CD4-positive, alpha-beta T cell treated with Interleukin-4 for 4 hours (primary cell): Measurements from ENCODE around the gene MEX3B.

ENCODE experiments used
- DNase-seq: peaks from one replicate; pipeline ENCODE4 v3.0.0-alpha.2; 2020

MEX3B gene

DNA sequence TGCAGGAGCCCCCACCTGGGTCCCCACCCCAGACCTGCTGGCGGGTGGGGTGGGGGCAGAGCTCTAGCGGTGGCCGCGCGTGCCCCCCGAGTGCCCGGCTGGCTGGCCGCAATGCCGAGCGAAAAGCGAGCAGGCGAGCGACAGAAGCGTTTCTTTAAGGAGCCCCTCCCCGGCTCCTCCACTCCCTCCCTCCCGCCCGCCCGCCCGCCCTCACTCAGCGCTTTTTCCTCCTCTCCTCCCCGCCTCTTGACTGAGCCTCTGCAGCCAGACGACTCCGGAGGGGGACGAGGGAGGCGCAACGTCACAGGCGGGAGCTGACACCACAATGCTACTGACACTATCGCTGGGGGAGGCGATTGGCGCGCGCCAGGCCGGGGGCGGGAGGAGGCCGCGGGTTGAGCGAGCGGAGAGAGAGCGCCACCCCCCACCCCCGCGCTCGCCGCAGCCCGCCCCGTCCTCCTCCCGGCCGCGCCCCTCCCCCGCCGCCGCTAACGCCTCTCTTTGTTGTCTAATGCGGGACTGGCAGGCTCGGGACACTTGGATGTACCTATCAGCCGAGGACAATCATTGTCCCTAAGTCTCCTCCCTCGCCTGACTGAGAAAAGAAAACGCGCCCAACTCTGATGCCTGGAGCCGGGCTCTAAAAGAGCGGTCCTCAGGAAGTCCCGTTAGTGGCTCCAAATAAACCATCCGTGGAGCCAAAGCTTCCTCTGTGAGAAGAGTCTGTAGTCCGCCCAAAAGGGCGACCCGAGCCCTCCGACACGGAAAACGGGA is at the start of gene MEX3B:
Gene MEX3B (minus strand): TSS at position 127 of the 774 bp plus-strand sequence. CDS start 313 bp downstream, outside the sequence.
- peak; percentile 90 for DNase-seq

DNA sequence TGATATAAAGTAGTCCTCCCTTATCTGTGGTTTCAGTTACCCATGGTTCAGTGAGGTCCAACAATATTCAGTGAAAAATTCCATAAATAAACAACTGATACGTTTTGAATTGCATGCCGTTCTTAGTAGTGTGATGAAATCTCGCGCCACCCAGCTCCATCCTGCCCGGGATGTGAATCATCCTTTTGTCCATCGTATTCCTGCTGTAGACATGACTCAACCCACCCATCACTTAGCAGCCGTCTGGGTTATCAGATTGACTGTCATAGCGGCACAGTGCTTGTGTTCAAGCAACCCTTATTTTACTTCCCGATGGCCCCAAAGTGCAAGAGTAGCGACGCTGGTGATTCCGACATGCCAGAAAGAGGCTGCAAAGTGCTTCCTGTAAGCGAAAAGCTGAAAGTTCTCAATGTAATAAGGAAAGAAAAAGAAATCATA is 48.0 kb upstream of the MEX3B start:
- no peak for DNase-seq

DNA sequence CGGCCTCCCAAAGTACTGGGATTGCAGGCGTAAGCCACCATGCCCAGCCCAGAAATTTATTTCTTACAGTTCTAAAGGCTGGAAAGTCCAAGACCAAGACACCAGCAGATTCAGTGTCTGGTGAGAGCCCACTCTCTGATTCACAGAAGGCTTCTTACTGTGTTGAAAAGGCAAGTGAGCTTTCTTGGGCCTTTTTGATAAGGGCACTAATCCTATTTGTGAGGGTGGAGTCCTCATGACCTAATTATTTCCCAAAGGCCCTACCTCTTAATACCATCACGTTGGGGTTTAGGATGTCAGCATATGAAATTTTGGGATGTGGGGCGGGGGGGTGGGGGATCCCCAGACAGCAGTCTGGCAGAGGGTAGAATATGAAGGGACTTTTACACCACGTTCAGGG is 47.5 kb upstream of the MEX3B start:
- no peak for DNase-seq

DNA sequence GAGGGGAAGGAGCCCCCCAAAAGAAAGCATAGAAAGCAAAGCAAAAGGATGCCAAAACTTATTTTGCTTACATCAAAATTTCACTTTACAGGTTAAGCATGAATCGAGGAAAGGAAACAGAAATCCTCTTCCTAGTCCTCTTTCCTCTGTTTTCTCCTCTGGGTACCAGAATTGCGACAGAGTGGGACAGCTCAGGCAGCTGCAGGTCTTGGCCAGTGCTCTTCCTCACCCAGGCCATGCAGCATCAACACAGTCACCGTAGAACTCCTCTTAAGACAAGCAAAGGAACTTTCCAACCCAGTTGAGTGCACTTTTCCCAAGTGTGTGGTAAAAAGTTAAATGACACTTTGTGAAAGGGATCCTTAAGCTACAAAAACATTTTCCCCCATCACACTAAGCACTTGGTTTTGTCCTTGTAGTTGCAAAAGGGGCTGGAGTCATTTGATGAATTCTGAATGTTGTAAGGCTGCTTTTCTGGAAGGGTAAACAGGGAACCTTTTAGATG is 45.9 kb upstream of the MEX3B start:
- DNase-seq, result no peak

DNA sequence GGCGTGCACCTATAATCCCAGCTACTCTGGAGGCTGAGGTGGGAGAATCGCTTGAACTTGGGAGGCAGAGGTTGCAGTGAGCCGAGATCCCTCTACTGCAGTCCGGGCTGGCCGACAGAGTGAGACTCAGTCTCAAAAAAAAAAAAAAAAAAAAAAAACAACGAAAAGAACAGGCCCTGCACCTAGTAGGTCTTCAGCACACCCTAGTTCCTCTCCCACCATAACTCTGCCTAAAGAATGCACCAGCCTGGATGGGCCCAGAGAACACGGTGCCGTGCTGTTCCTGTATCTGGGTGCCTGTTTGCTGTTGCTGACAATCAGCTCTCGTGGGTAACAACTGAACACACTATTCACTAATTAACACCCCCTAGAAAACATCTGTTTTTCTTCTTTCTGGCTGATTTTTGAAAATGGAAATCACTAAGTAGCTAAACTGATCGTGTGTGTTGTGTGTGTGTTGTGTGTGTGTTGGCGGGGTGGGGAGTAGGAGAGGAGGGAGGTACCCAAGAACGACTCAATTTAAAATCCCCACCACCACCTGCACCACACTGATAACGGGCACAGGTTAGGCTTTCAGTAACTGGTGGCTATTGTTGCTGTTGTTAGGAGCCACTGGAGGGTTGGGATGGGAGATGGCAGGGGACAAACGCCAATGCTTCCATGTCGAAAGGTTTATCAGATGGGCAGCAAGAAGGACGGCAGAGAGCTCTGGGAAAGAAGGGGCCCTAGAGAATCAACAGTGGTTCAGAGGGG is 40.6 kb upstream of the MEX3B start:
- DNase-seq, result no peak

DNA sequence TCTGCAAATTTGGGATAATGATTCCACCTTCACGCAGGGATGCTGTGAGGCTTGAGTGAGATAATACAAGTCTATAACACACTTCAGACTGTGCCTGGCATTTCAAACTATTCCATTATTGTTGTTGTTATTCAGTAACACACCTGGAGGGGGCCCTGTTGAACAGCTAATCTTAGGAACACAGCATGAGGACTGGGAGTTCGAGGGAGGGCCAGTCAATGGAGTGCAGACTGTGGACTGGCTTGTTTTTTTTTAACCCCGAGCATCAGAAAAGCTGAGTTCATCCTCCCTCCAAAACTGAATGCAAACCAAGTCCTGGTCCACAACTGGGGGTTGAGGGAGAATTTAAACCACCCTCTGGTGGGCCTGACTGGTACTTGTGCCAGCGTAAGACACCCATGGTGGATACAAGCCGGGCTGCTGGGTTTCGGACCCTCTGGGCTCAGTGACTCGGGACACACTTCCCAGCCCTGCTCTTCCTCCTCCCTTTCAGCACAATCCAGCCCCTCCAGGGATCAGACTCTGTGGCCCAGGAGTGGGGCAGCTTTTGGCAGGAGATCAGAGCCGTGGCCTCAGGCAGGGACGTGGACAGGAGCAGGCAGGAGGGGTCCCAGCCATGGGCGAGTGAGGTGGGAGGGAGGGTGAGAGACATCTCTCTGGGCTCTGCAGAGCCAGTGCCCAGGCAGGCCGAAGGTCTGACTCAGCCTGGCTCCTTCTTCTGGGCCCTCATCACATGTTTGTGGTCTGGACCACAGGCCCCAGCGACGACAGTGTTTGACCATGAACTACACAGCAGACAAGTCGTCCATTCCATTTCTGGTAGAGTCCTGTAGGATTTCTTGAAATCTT is 36.3 kb upstream of the MEX3B start:
- DNase-seq, result no peak

DNA sequence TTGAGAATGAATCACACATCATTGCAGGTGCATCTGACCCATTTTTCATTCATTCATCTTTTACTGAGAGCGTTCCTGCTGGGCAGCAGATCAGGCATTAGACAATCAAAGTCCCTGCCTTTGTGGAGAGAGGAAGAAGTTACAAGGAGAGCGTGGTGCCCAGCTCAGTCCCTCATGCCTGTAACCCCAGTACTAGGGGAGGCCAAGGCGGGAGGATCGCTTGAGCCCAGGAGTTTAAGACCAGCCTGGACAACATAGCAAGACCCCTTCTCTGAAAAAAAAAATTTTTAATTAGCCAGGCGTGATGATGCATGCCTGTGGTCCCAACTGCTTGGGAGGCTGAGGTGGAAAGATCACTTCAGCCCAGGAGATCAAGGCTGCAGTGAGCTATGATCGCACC is 35.0 kb upstream of the MEX3B start:
- no peak for DNase-seq

DNA sequence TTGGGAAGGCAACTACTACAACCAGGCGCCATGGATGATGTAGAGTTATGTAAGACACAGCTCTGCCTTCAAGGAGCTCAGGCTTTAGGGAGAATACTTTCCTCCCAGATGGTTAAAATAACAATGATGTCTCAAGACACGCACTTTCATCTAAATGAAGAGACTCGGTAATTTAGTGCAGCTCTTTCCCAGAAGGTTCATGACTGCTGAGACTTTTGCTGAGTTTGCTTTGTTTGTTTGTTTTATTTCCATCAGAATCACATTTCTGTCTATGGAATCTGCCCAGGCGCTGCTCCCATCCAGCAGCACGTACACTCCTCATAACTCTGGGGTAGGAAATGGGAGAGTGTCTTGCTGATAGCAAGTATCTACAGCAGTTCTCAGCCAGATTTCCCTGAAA is 33.9 kb upstream of the MEX3B start:
- no peak for DNase-seq

DNA sequence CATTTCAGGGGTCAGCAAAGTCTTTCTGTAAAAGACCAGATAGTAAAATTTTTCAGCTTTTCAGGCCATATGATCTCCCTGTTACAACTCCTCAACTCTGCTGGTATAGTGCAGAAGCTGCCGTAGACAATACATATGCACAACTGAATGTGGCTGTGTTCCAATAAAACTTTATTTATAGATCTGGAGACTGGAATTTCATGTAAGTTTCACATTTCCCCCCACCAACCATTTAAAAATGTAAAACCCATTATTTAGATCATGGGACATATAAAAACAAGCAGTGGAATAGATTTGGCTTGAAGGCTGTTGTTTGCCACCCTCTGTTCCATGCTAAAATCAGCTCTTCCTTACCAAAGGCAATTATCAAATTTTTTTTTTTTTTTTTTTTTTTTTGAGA is 28.8 kb upstream of the MEX3B start:
- DNase-seq, result no peak

DNA sequence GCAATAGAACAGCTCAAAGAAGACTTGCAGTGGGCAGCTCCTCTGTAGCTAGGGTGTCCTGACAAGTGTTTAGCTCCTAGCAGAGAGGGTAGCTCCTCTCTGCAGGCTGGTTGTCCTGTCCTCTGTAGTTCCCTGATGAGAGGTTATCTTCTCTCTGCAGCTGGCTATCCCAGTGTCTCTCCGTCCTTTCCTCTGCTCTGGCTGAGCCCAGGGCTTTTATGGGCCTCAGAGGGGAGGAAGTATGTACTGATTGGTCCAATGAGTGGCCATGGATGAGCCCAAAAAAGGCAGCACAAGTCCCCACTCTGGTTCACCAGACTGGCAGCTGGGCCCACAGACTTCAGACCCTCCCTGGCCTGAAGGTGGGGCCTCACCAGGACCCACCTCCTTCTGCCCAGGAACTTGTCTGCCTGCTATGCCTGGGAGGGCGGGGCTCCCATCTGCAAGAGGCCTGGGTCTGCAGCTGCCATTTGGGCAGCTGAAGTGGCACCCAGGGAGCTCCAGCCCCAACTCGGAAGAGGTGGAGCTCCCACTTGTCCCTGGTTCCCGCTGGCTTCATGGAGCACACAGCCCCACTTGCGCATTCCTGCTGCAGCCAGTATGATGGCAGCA is 27.2 kb upstream of the MEX3B start:
- no peak for DNase-seq

DNA sequence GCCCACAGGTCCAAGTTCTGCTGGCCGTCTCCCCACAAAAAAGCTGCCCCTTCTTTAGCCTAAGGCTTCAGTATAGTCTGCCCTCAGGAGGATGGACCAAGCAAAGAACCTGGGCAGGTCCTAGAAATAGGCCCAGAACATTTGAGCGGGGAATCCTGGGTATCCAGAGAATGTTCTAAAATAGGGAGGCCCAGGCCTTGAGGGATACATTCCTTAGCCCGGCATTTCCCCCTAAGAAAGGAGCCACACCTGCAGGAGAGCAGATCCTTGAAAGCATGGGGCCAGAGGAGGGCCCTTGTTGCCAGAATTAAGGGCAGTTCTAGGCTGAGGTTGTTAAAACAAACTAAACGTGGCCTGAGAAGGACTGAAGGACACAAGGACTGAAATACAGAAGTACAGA is 20.6 kb upstream of the MEX3B start:
- no peak for DNase-seq

DNA sequence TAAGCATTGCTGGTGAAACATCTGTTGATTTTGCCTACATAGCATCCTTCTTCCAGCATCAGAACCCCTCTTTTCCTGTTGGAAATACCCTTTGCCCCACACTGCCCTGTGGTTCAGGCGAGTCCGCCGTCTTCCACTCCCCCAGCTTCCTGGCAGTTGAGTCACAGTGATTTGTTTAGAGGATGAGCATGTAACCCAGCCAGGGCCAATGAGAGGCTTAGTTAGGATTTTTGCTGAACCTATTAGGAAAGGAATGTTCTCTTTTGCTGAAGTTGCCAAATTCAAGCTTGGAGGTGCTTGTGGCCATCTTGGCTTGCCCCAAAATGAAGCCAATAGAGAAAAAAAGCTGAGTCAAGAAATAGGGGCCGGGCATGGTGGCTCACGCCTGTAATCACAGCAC is 19.0 kb upstream of the MEX3B start:
- no peak for DNase-seq

DNA sequence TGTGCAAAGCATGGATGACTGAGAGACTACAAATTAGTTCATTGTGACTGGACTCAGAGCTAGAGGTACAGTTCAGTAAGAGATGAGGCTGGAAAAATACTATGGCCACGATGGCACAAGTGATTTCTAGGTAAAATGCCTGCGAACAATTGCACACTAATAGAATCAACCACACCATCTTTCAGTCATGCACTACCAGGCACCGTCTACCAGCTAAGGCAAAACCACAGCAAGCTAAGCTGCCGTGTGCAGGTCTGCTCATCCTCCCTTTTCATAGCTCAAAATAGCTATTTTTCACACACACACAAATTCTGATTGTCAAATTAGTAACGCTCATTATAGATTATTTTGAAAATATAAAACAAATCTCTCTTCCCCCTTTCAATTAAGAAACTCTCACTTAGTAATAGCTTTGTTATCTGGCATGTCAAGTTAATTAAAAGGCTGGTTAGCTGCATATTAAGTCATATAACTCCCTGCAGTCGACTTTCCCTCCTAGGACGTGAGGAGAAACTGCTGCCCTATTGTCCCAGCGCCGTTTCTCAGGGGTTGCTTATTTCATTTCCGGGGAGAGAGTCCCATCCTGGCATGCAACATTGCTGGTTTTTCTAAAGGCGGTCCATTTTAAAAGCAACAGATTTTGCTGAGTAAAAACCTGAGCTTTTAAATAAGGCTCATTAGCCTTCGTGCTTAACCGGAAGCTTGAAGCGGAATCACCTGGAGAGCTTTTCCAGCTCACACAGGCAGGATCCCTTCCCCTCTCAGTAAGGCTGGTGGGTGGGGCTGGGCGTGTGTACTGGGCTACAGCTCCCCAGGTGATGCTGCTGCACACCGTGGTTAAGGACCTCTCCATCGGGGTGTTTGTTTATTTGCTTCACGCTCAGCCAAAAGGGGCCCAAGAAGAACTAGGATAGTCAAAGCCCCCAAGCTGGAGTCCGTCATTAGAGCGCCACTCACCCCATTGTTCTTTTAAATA is 16.9 kb upstream of the MEX3B start:
- DNase-seq, result no peak

DNA sequence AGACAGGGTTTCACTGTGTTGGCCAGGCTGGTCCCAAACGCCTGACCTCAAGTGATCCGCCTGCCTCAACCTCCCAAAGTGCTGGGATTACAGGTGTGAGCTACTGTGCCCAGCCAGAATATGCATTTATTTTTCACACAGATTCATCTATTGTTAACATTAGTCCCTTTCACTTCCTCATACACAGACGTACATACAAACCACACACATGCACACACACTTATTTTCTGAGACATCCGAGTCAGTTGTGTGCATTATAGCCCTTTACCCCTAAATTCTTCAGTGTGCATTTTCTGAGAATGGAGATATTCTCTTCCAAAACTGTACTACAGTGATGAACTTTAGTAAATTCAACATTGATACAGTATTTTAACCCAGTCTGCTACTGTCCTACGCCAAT is 15.0 kb upstream of the MEX3B start:
- no peak for DNase-seq

DNA sequence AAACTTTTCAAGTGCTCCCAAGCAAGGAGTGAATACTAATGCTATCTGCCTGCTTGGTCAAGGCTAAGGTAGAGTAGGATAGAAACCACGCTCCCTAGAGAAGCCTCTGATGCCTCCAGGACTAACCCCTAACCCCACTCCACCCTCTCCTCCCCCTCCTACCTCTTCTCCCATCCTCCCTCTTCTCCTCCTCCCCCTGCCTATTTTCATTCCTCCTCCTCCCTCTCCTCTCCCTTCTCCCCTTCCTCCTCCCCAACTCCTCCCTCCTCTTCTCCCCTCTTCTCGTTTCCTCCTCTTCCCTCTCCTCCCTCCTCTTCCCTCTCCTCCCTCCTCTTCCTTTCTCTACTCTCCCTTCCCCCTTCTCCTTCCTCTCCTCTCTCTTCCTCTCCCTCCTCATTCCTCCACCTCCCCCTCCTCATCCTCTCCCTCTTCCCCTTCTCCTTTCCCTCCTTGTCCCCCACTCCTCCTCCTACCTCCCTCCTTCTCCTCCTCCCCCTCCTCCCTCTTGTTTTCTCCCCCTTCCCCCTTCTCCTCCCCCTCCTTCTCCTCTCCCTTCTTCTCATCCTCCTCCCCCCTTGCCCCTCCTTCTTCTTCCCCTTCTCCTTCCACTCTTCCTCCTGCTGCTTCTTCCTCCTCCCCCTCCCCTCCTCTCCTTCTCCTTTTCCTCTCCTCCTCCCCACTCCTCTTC is 12.8 kb upstream of the MEX3B start:
- no peak for DNase-seq

DNA sequence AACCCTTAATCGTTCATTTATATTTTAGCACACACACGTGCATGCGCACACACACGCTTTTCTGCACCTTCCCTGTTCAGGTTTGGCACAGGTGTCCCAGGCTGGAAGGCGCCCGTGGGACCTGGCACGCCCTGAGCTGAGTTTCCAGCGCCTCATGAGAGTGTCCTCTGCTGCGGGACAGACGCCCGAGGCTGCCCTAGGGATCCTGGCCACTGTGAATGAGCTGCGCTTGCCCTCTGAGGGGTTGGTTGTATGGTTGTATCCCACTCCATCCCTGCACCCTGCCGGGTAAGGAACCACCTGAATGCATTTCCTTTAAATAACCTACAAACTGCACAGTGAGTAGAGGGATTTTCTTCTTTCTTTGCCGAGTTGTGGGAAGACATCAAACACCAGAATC is 12.2 kb upstream of the MEX3B start:
- no peak for DNase-seq

DNA sequence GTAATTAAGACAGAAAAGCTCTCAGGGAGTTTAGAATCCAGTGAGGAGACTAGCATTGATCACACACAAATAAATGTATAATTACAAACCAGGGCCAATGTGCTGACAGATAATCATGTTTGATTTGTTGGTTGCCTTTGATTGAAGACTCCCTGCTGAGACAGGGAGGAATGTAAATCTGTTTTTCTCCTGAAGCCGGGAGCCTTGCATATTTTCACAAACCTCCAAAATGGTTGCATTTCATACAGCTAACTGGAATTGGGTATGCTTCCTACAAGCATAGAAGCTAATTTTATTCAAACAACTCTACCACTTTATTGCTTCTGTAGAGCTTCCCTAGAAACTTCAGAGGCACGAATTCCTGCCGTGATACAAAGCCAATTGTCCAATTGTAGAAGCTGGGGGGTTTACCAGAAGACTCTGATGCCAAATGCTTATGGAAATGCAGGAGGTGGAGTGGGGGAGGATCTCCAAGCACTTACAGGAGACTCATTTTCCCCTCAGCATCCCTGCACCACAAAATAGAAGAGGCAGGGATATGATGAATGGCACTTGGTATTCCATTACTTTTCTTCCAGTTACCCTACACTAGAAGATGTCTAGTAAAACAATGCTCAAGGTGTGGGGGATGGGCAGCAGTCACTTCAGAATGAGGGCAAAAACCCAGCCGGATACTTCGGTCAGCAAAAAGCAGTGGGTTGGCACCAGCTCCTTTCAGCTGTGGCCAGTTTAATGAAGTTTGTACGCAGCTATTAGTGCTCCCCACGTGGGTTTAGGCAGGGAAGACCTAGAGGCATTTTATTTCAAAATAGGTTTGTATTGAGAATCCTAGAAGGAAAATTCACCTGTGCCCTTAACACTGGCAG is 11.4 kb upstream of the MEX3B start:
- DNase-seq, result no peak

DNA sequence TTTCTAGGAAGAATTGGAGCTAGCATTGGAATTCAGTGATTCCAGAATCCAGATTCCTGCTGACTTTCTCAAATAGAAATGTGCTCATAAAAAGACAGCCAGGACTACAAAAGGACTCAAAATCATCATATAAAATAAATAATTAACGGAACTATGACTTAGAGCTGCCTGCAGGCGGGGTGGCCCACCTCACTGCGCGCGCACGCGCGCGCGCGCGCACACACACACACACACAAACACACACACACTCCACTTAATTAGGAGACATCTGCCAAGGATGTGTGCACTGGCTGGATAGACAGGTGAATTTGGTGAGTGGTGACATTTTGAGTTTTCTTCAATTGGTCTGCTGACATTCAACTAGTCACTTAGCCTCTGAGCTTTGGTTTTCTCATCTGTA is 6.9 kb upstream of the MEX3B start:
- DNase-seq, result no peak

DNA sequence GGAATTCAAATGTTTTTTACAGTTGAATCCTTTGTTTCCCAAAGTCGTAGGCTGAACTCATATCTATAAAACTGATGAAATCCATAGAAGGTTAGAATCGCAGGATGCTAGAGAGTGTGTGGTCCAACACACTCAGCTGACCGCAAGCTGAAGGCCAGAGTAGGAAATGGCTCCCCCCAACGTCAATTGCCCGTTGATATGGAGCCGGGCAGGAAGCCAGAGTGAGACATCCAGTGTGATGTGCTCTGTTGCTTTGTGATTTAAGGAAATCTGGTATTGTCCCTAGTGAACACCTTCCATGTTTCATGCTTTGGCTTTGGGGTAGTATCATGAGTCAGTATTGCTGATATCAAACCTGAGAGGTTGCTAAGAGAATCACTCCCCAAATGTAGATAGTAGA is 5.8 kb upstream of the MEX3B start:
- no peak for DNase-seq

DNA sequence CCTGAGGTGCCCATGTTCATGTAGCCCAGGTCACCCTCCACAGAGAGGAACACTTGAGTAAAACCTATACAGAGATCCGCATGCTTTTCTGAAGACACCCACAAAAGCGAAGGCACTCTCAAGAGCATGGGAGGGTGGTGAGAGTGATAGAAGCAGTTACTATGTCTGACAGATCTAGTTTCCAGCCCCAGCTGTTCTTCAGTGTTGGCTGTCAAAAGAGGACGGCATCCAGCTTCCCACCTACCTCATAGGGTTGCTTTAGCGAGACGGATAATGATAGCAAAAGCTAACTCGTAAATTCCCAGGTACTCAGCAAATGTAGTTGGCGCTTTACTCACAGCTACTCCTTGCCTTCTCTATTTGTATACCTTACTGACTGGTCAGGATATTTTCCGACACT is 3.0 kb upstream of the MEX3B start:
- DNase-seq, result no peak
